GM12878 (cell line): Measurements from ENCODE around the gene SSH2. TPM values are rescaled to one million over a fixed set of nuclear protein-coding genes. Genes with fewer than 3 reads are reported as not detected.

ENCODE experiments used
- ATAC-seq: fragments of 200-7000 bp; cut with Tn5 transposase; 3 replicates; pipeline ENCODE4 v1.9.1; 2020; ENCODE audit warnings: mild to moderate bottlenecking, moderate library complexity
- BruUV-seq: library from RNA; stranded (reverse); fragments of 400-500 nt; replicated peaks from 2 replicates; lab custom pipeline; 2021; lab: Mats Ljungman, UMichigan
- CTCF ChIA-PET: fragments of 300-600 bp; sonication (Branson Sonifier 250); formaldehyde crosslinking; extraction: SDS; loops from one replicate; lab custom pipeline; 2021; ENCODE audit warnings: inconsistent platforms; lab: Yijun Ruan, JAX
- POLR2A ChIA-PET: fragments of 350-600 bp; formaldehyde crosslinking; extraction: SDS; loops from one replicate; lab custom pipeline; 2021; ENCODE audit warnings: inconsistent platforms; lab: Charles Lee
- RAD21 ChIA-PET: fragments of 300-600 bp; sonication (Branson Sonifier 250); formaldehyde crosslinking; loops from one replicate; lab custom pipeline; 2023; ENCODE audit warnings: antibody characterized with exemption; ENCODE audit not compliant: unreplicated experiment; lab: Charles Lee
- SMC1A ChIA-PET: fragments of 300-600 bp; sonication (Branson Sonifier 250); formaldehyde crosslinking; loops from one replicate; lab custom pipeline; 2023; ENCODE audit not compliant: unreplicated experiment, uncharacterized antibody; lab: Charles Lee
- DNase-seq: peaks from one replicate; pipeline ENCODE4 v3.0.0-alpha.2; 2011; ENCODE audit warnings: low read depth, low spot score
- FAIRE-seq: peaks from 3 replicates; lab custom pipeline; 2011; peaks lifted over from hg19 to GRCh38; lab: Jason Lieb, UNC
- H2AFZ ChIP-seq: 2 replicates; pipeline ENCODE4 v1.6.0; 2011; ENCODE audit warnings: low read depth, low read length, control low read depth; ENCODE audit not compliant: control insufficient read depth
- H3K27ac ChIP-seq: 2 replicates; pipeline ENCODE4 v1.5.1; 2011; ENCODE audit warnings: control low read depth; ENCODE audit not compliant: control insufficient read depth, insufficient read depth
- H3K27me3 ChIP-seq, 2 experiments: replicated peaks in 1 of 2; 2 replicates each; pipeline versions ENCODE4 v1.6.0 to v1.6.1; 2011; ENCODE audit warnings: low read length in 1 of 2; ENCODE audit not compliant: control insufficient read depth in 2 of 2, insufficient read depth in 2 of 2
- H3K36me3 ChIP-seq, 2 experiments: 2 replicates each; pipeline ENCODE4 v1.5.1; 2011; ENCODE audit warnings: low read length in 1 of 2; ENCODE audit not compliant: control insufficient read depth in 2 of 2, insufficient read depth in 2 of 2
- H3K4me1 ChIP-seq: 2 replicates; pipeline ENCODE4 v1.6.1; 2011; ENCODE audit warnings: mild to moderate bottlenecking, low read length, moderate library complexity, mixed read lengths; ENCODE audit not compliant: control insufficient read depth, insufficient read depth
- H3K4me2 ChIP-seq: 2 replicates; pipeline ENCODE4 v1.6.0; 2011; ENCODE audit warnings: control low read depth; ENCODE audit not compliant: control insufficient read depth, insufficient read depth
- H3K4me3 ChIP-seq: fragments of 200-600 bp; sonication (generic); 2 replicates; pipeline ENCODE4 v1.5.1; 2016
- H3K79me2 ChIP-seq: 2 replicates; pipeline ENCODE4 v1.6.0; 2011; ENCODE audit warnings: low read length; ENCODE audit not compliant: control insufficient read depth, insufficient read depth
- H3K9ac ChIP-seq: 2 replicates; pipeline ENCODE4 v1.8.0; 2011; ENCODE audit warnings: low read length, control low read depth, mixed read lengths; ENCODE audit not compliant: control insufficient read depth, insufficient read depth
- H3K9me3 ChIP-seq: replicated peaks from 3 replicates; pipeline ENCODE4 v1.5.1; 2011; ENCODE audit warnings: mild to moderate bottlenecking, low read length; ENCODE audit not compliant: control insufficient read depth, insufficient read depth
- H4K20me1 ChIP-seq: 2 replicates; pipeline ENCODE4 v1.6.0; 2011; ENCODE audit not compliant: control insufficient read depth, insufficient read depth
- ATF2 ChIP-seq: IDR thresholded peaks from 2 replicates; pipeline ENCODE4 v1.6.1; 2012; ENCODE audit warnings: low read length, inconsistent platforms
- BACH1 ChIP-seq: fragments of 450-650 bp; IDR thresholded peaks from 2 replicates; pipeline ENCODE4 v1.6.1; 2017; ENCODE audit warnings: mild to moderate bottlenecking, borderline replicate concordance
- BHLHE40 ChIP-seq, 2 experiments: fragments of 450-650 bp in 1 of 2; IDR thresholded peaks; 2 replicates each; pipeline ENCODE4 v1.6.1; 2011 to 2017; ENCODE audit warnings: low read depth in 2 of 2, borderline replicate concordance in 1 of 2, improper control_type of control experiment in 1 of 2, low read length in 1 of 2, mild to moderate bottlenecking in 1 of 2
- BMI1 ChIP-seq: fragments of 450-650 bp; IDR thresholded peaks from 2 replicates; pipeline ENCODE4 v1.6.1; 2016; ENCODE audit warnings: mild to moderate bottlenecking, moderate library complexity, borderline replicate concordance
- CHD4 ChIP-seq: fragments of 200-600 bp; sonication (generic); IDR thresholded peaks from 2 replicates; pipeline ENCODE4 v1.6.1; 2016; ENCODE audit warnings: mild to moderate bottlenecking
- JUNB ChIP-seq: IDR thresholded peaks from 2 replicates; pipeline ENCODE4 v1.6.1; 2016; ENCODE audit warnings: antibody characterized with exemption, mild to moderate bottlenecking
- MTA3 ChIP-seq: IDR thresholded peaks from 2 replicates; pipeline ENCODE4 v1.6.1; 2012; ENCODE audit warnings: low read length, inconsistent platforms, borderline replicate concordance
- NFIC ChIP-seq: IDR thresholded peaks from 2 replicates; pipeline ENCODE4 v1.6.1; 2012; ENCODE audit warnings: low read depth, mild to moderate bottlenecking, inconsistent platforms, low read length, moderate library complexity
- NR2C2 ChIP-seq: IDR thresholded peaks from 2 replicates; pipeline ENCODE4 v1.6.1; 2011; ENCODE audit warnings: borderline replicate concordance, low read depth; ENCODE audit not compliant: control insufficient read depth, insufficient read length
- POLR2AphosphoS5 ChIP-seq: IDR thresholded peaks from 2 replicates; pipeline ENCODE4 v1.6.1; 2011; ENCODE audit warnings: mild to moderate bottlenecking, low read length, inconsistent platforms
- RCOR1 ChIP-seq: conservative IDR thresholded peaks from 2 replicates; pipeline ENCODE4 v1.6.1; 2012; ENCODE audit warnings: low read depth, low read length, improper control_type of control experiment
- SMC3 ChIP-seq: IDR thresholded peaks from 2 replicates; pipeline ENCODE4 v1.6.1; 2011; ENCODE audit warnings: low read length, improper control_type of control experiment, borderline replicate concordance
- SREBF2 ChIP-seq: IDR thresholded peaks from 2 replicates; pipeline ENCODE4 v1.6.1; 2012; ENCODE audit warnings: mild to moderate bottlenecking, low read length
- TARDBP ChIP-seq: IDR thresholded peaks from 2 replicates; pipeline ENCODE4 v1.6.1; 2016; ENCODE audit warnings: borderline replicate concordance
- WGBS: methylation state at CpG from one replicate; pipeline ENCODE4 v1.1.6; 2016; ENCODE audit warnings: low lambda C conversion rate; ENCODE audit not compliant: insufficient replicate concordance, insufficient coverage; ENCODE audit errors: missing lambda C conversion rate; 5-methylcytosine and 5-hydroxymethylcytosine counted together
- in situ Hi-C: fragments of 300-500 bp; cut with MboI; formaldehyde crosslinking; loops from 9 replicates; pipeline ENCODE4 v1.14.3; 2018; ENCODE audit warnings: mixed read lengths
- intact Hi-C: fragments of 100-400 bp; cut with micrococcal nuclease; formaldehyde crosslinking; loops from one replicate; pipeline ENCODE4 v1.14.2; 2022; ENCODE audit not compliant: unreplicated experiment
- polyA plus RNA-seq, 11 experiments: library from polyadenylated mRNA; depleted of rRNA in 4 of 11; unstranded in 6 of 11; stranded (reverse) in 5 of 11; fragments of >200 nt; fragmentation: Nextera tagmentation in 4 of 11; fragmentation: Illumina TruSeq in 1 of 11; extraction: Ambion mirVana in 4 of 11; extraction: Trizol in 1 of 11; gene quantifications; 1 replicate in 1 of 11; 2 replicates in 10 of 11; pipeline versions ENCODE4 v1.2.1 to v1.2.3, GENCODE V29; 2011 to 2016; ENCODE audit warnings: inconsistent platforms in 2 of 11, missing spikeins in 2 of 11, low read depth in 1 of 11
- total RNA-seq, 4 experiments: library from RNA; depleted of rRNA in 3 of 4; stranded (reverse); fragments of >200 nt in 3 of 4; fragmentation: Illumina TruSeq in 1 of 4; extraction: Trizol in 1 of 4; gene quantifications; 2 replicates each; pipeline versions ENCODE4 v1.2.1 to v1.2.3, GENCODE V29; 2013 to 2021
- TF ChIP-seq, protein P1 (sequence below): fragments of 450-650 bp; IDR thresholded peaks from 2 replicates; pipeline ENCODE4 v1.6.1; 2017; ENCODE audit warnings: mild to moderate bottlenecking, moderate library complexity
- TF ChIP-seq, protein P2 (sequence below): fragments of 450-650 bp; IDR thresholded peaks from 2 replicates; pipeline ENCODE4 v1.6.1; 2017; ENCODE audit warnings: mild to moderate bottlenecking

Gene SSH2
- total and polyA plus RNA-seq, 10 of the 15 experiments (the other 5 are each of a cell fraction or from before 2014, with no cell fraction given), result 9.3 to 65.9 (median 34.0) TPM

DNA sequence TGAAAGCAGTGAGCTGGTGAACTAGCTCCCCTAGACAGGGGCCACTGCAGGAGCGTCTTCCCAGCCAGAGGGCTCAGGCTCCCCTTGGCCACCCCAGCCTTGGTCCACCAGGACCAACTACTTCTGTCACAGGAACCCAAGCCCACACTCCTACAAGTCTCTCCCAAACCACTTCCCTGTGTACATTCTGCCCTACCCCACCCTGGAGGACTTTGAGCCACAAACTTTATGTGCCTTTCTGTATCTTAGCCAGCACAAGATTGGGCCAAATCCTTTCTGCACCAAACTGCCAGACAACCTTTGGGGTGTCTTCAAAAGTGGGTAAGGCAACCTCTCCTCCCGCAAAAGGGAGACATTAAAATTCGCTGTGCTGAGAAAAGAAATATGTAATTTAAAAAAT is 43.0 kb upstream of the SSH2 start:
- DNase-seq, result no peak
- no TSS peak for BruUV-seq
- Histone ChIP-seq H3K9ac (no peak overlapping the region), H2AFZ (no peak overlapping the region), H3K9me3 (no peaks in the 10 kb centered on the region), H3K4me1 (no peaks in the 10 kb centered on the region), H3K4me2 (no peak overlapping the region), H4K20me1 (no peaks in the 10 kb centered on the region), H3K27me3 (no peaks in the 10 kb centered on the region), H3K36me3 (no peaks in the 10 kb centered on the region)
- POLR2A ChIA-PET, result no interaction called here
- in situ Hi-C loops (no loop called here), intact Hi-C loops (no loop called here)
- TF ChIP-seq, protein P1, sequence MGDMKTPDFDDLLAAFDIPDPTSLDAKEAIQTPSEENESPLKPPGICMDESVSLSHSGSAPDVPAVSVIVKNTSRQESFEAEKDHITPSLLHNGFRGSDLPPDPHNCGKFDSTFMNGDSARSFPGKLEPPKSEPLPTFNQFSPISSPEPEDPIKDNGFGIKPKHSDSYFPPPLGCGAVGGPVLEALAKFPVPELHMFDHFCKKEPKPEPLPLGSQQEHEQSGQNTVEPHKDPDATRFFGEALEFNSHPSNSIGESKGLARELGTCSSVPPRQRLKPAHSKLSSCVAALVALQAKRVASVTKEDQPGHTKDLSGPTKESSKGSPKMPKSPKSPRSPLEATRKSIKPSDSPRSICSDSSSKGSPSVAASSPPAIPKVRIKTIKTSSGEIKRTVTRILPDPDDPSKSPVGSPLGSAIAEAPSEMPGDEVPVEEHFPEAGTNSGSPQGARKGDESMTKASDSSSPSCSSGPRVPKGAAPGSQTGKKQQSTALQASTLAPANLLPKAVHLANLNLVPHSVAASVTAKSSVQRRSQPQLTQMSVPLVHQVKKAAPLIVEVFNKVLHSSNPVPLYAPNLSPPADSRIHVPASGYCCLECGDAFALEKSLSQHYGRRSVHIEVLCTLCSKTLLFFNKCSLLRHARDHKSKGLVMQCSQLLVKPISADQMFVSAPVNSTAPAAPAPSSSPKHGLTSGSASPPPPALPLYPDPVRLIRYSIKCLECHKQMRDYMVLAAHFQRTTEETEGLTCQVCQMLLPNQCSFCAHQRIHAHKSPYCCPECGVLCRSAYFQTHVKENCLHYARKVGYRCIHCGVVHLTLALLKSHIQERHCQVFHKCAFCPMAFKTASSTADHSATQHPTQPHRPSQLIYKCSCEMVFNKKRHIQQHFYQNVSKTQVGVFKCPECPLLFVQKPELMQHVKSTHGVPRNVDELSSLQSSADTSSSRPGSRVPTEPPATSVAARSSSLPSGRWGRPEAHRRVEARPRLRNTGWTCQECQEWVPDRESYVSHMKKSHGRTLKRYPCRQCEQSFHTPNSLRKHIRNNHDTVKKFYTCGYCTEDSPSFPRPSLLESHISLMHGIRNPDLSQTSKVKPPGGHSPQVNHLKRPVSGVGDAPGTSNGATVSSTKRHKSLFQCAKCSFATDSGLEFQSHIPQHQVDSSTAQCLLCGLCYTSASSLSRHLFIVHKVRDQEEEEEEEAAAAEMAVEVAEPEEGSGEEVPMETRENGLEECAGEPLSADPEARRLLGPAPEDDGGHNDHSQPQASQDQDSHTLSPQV, result no peak
- no peak for TF ChIP-seq SREBF2
- no peak for TF ChIP-seq SMC3
- no peak for TF ChIP-seq TARDBP
- no peak for TF ChIP-seq NR2C2
- TF ChIP-seq, protein P2, sequence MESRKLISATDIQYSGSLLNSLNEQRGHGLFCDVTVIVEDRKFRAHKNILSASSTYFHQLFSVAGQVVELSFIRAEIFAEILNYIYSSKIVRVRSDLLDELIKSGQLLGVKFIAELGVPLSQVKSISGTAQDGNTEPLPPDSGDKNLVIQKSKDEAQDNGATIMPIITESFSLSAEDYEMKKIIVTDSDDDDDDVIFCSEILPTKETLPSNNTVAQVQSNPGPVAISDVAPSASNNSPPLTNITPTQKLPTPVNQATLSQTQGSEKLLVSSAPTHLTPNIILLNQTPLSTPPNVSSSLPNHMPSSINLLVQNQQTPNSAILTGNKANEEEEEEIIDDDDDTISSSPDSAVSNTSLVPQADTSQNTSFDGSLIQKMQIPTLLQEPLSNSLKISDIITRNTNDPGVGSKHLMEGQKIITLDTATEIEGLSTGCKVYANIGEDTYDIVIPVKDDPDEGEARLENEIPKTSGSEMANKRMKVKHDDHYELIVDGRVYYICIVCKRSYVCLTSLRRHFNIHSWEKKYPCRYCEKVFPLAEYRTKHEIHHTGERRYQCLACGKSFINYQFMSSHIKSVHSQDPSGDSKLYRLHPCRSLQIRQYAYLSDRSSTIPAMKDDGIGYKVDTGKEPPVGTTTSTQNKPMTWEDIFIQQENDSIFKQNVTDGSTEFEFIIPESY, result no peak
- no peak for TF ChIP-seq MTA3
- TF ChIP-seq ATF2, result no peak
- TF ChIP-seq JUNB, result no peak
- no peak for TF ChIP-seq BHLHE40 (IDR thresholded peaks at IDR 0.05; ENCODE audit: borderline replicate concordance in 1 of 2, low read depth in 2 of 2, low read length in 1 of 2)
- no peak for TF ChIP-seq BMI1
- no peak for TF ChIP-seq CHD4
- no peak for TF ChIP-seq POLR2AphosphoS5
- no peak for TF ChIP-seq RCOR1
- TF ChIP-seq BACH1, result no peak
- no peak for TF ChIP-seq NFIC
- TF ChIP-seq, all 136 proteins: peak for 0
- SMC1A ChIA-PET, result no interaction called here
- Histone ChIP-seq H3K4me3 (no peak overlapping the region), H3K27ac (no peak overlapping the region), H3K79me2 (no peaks in the 10 kb centered on the region)
- CTCF ChIA-PET, result interaction anchor here (0.7 kb wide), 1 partner anchor 132 kb away, joined by 3 read pairs; no protein-coding TSS in a partner anchor
- FAIRE-seq (no peak), ATAC-seq (no peak)
- RAD21 ChIA-PET, result no interaction called here
- 76% methylated on average over 3 of the region's 3 CpGs for WGBS
